Mucosa of descending colon (tissue), 3 donors: ENCODE results near the gene ETS1. TPM values are rescaled to one million over a fixed set of nuclear protein-coding genes. Genes with fewer than 3 reads are reported as not detected.

Source experiments
- ATAC-seq: fragments of 200-7000 bp; cut with Tn5 transposase; one replicate; pipeline ENCODE4 v1.9.1; 2020; ENCODE audit warnings: mild to moderate bottlenecking, moderate library complexity
- DNase-seq, 3 donors: peaks; one replicate each; pipeline ENCODE4 v3.0.0-alpha.2; 2020
- H3K36me3 ChIP-seq: fragments of 200-600 bp; one replicate; pipeline ENCODE4 v1.8.0; 2021; ENCODE audit warnings: low read depth, mild to moderate bottlenecking
- H3K4me1 ChIP-seq: fragments of 200-600 bp; one replicate; pipeline ENCODE4 v1.8.0; 2021; ENCODE audit warnings: low read depth, mild to moderate bottlenecking
- H3K4me3 ChIP-seq: fragments of 200-600 bp; one replicate; pipeline ENCODE4 v1.8.0; 2021; ENCODE audit warnings: mild to moderate bottlenecking
- H3K9me3 ChIP-seq: fragments of 200-600 bp; one replicate; pipeline ENCODE4 v1.8.0; 2021; ENCODE audit warnings: mild to moderate bottlenecking
- CTCF ChIP-seq: fragments of 200-600 bp; IDR thresholded peaks from one replicate; pipeline ENCODE4 v1.8.0; 2022; ENCODE audit warnings: antibody characterized with exemption, mild to moderate bottlenecking
- intact Hi-C, 2 donors: fragments of 100-400 bp; cut with DNase I in 1 of 2; cut with micrococcal nuclease in 1 of 2; formaldehyde crosslinking; loops; one replicate each; pipeline versions ENCODE4 v1.11.0 to v1.11.1; 2022; cut with DNase I, micrococcal nuclease
- total RNA-seq, 3 donors: library from RNA; stranded (reverse); fragmentation: NEBNext Ultra II Directional in 2 of 3; extraction: Animal tissue kit (Norgen Biotek cat#: 25700) in 2 of 3; gene quantifications; one replicate each; pipeline versions ENCODE4 v1.2.1 to v1.2.4, GENCODE V29; 2021 to 2023
- donor health status: DM: no; HTN: no; CAD: no; lungs with moderate emphysema.
- donor health status: DM: no; HTN: no; CAD: no.
- donor health status: DM: no; HTN: yes; CAD: no.

Gene ETS1
- total RNA-seq, 3 donors from 2014 or later = 36.5 to 41.2 (median 38.6) TPM

- ATAC-seq (no peak), DNase-seq (no peak)
- intact Hi-C loops = no loop called here
- no peaks in the 10 kb centered on the region for H3K4me1 ChIP-seq
- H3K4me3 ChIP-seq = no peak overlapping the region
- no peak for TF ChIP-seq CTCF
- H3K9me3 ChIP-seq = no peaks in the 10 kb centered on the region
- H3K36me3 ChIP-seq = no peaks in the 10 kb centered on the region
These were observed 22.4 kb upstream of the ETS1 start for GRCh38 chr11:128609785-128610184.

- DNase-seq (no peak), ATAC-seq (no peak)
- no peaks in the 10 kb centered on the region for H3K36me3 ChIP-seq
- no peaks in the 10 kb centered on the region for H3K9me3 ChIP-seq
- H3K4me1 ChIP-seq = no peaks in the 10 kb centered on the region
- no peak overlapping the region for H3K4me3 ChIP-seq
- intact Hi-C loops = no loop called here
- TF ChIP-seq CTCF = no peak
These were observed 21.5 kb upstream of the ETS1 start for GRCh38 chr11:128608746-128609407.

GRCh38 chr11:128607819-128608218 is 20.5 kb upstream of the ETS1 start:
- no peak for TF ChIP-seq CTCF
- DNase-seq = no peak
- Histone ChIP-seq H3K36me3 (no peaks in the 10 kb centered on the region), H3K4me1 (no peaks in the 10 kb centered on the region), H3K9me3 (no peaks in the 10 kb centered on the region), H3K4me3 (no peak overlapping the region)
- no peak for ATAC-seq
- intact Hi-C loops = no loop called here

GRCh38 chr11:128604723-128605122 is 17.4 kb upstream of the ETS1 start:
- TF ChIP-seq CTCF = no peak
- ATAC-seq = no peak
- DNase-seq = no peak
- intact Hi-C loops = no loop called here
- H3K4me1 ChIP-seq = no peaks in the 10 kb centered on the region
- no peak overlapping the region for H3K4me3 ChIP-seq
- no peaks in the 10 kb centered on the region for H3K36me3 ChIP-seq
- no peaks in the 10 kb centered on the region for H3K9me3 ChIP-seq

GRCh38 chr11:128603752-128604414 is 16.5 kb upstream of the ETS1 start:
- Histone ChIP-seq H3K9me3 (no peaks in the 10 kb centered on the region), H3K36me3 (no peaks in the 10 kb centered on the region), H3K4me1 (no peaks in the 10 kb centered on the region), H3K4me3 (no peak overlapping the region)
- no peak for TF ChIP-seq CTCF
- no peak for DNase-seq
- no peak for ATAC-seq
- intact Hi-C loops = no loop called here
